Neural progenitor cell (in vitro differentiated cells): Measurements from ENCODE around the gene DDO.

ENCODE experiments used
- CTCF ChIP-seq: fragments of 200-600 bp; sonication (generic); IDR thresholded peaks from 2 replicates; pipeline ENCODE4 v1.5.1; 2017; ENCODE audit warnings: antibody characterized with exemption, mild to moderate bottlenecking
- EZH2 ChIP-seq: fragments of 200-600 bp; sonication (generic); IDR thresholded peaks from 2 replicates; pipeline ENCODE4 v1.6.1; 2017; ENCODE audit warnings: antibody characterized with exemption, mild to moderate bottlenecking, moderate library complexity
- EZH2phosphoT487 ChIP-seq: fragments of 200-600 bp; sonication (generic); IDR thresholded peaks from 2 replicates; pipeline ENCODE4 v1.6.1; 2017; ENCODE audit warnings: antibody characterized with exemption

GRCh38 chr6:110447761-110448160, 32.4 kb upstream of the DDO start:
- no peak for TF ChIP-seq CTCF
- TF ChIP-seq EZH2phosphoT487: no peak
- no peak for TF ChIP-seq EZH2
